ENCODE results near the gene SIPA1L2. TPM values are rescaled to one million over a fixed set of nuclear protein-coding genes. Genes with fewer than 3 reads are reported as not detected.
A peak's percentile ranks its signal among the peaks of the same experiment; 100 is the strongest.

Gene SIPA1L2
- total RNA-seq, 1 donor, result 0.81 TPM

- DNase-seq (ENCODE audit: low read depth in 2 of 3, low spot score in 2 of 3), result no peak
These were observed 36.0 kb downstream of the SIPA1L2 start for GRCh38 chr1:232593717-232594502.

GRCh38 chr1:232591344-232591743 lies 38.6 kb downstream of the SIPA1L2 start:
- DNase-seq (ENCODE audit: low read depth in 2 of 3, low spot score in 2 of 3), result no peak

- DNase-seq (ENCODE audit: low read depth in 2 of 3, low spot score in 2 of 3), result peak in 1 of 3 donors; percentile 10
These were observed 39.2 kb downstream of the SIPA1L2 start for GRCh38 chr1:232590744-232591082.

- DNase-seq (ENCODE audit: low read depth in 2 of 3, low spot score in 2 of 3), result no peak
These were observed 39.9 kb downstream of the SIPA1L2 start for GRCh38 chr1:232589812-232590743.

GRCh38 chr1:232589111-232589811 lies 40.7 kb downstream of the SIPA1L2 start:
- DNase-seq (ENCODE audit: low read depth in 2 of 3, low spot score in 2 of 3), result no peak

- DNase-seq (ENCODE audit: low read depth in 2 of 3, low spot score in 2 of 3), result no peak
These were observed 42.6 kb downstream of the SIPA1L2 start for GRCh38 chr1:232587141-232588008.

- DNase-seq (ENCODE audit: low read depth in 2 of 3, low spot score in 2 of 3), result no peak
These were observed 43.3 kb downstream of the SIPA1L2 start for GRCh38 chr1:232586679-232587078.

- no peak for DNase-seq (ENCODE audit: low read depth in 2 of 3, low spot score in 2 of 3)
These were observed 44.4 kb downstream of the SIPA1L2 start for GRCh38 chr1:232585486-232585885.

- no peak for DNase-seq (ENCODE audit: low read depth in 2 of 3, low spot score in 2 of 3)
These were observed 48.0 kb downstream of the SIPA1L2 start for GRCh38 chr1:232581932-232582331.

Other genes starting within 250 kb of the SIPA1L2 start
- 5.9 TPM for gene MAP10, start 175.3 kb upstream of the SIPA1L2 start, total RNA-seq